HG03442 (cell line): ENCODE data around the gene KCTD2.

ENCODE experiments used
- ATAC-seq: cut with Tn5 transposase; IDR thresholded peaks from one replicate; pipeline ENCODE4 v1.9.1; 2021; ENCODE audit warnings: mild to moderate bottlenecking, moderate library complexity; ENCODE audit not compliant: unreplicated experiment

Gene KCTD2

DNA sequence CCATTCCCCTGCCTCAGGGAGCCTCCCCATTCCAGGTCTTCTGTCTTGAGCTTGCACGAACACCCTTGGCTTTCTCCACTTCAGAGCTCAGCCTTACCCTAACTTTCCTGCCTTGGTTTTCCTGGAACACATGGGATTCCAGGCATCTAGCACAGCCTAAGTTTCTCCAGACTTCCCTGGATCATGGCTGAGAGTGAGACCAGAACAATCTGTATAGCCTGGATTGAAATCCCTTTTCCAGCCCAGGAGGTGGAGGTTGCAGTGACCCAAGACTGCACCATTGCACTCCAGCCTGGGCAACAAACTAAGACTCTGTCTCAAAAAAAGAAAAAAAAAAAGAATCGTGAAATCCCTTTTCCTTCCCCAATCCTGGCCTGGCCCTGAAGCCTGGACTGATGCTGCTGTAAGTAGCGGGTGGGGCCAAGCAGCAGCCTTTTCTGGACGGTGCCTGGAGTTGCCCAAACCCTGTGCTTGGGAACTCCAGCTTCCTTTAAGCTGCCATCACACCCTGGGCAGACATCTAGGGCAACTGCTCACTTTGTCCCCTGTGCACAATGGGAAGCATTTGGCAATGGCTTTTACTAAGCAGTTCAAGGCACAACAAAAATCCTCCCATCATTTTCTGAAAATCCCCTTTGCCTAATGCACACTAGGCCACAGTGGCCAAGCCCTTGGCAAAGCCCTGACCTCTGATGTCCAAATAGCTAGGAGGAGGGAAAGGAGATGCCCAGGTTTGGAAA is 28.7 kb downstream of the KCTD2 start:
- no peak for ATAC-seq

DNA sequence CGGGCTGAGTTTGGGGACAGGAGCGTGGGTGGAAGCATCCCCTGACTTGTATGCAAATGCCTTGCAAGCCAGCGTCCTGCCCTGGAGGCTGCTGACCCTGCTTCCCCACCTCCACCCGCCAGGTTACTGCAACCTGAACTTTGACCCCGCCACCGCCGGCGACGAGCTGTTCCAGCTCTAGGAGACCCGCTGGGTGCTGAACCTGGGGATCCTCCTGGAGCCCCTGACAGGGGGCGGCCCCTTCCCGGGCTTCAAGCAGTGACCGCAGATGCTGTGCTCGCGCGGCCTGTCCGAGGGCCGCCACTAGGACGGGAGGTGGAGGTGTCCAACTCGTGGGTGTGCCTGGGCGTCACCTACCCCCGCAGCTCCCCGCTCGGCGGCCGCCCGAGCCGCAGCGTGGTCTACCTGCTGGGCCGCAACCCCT is 30.1 kb downstream of the KCTD2 start:
- ATAC-seq = no peak

GRCh38 chr17:75077496-75078283 is 30.7 kb downstream of the KCTD2 start:
- no peak for ATAC-seq

DNA sequence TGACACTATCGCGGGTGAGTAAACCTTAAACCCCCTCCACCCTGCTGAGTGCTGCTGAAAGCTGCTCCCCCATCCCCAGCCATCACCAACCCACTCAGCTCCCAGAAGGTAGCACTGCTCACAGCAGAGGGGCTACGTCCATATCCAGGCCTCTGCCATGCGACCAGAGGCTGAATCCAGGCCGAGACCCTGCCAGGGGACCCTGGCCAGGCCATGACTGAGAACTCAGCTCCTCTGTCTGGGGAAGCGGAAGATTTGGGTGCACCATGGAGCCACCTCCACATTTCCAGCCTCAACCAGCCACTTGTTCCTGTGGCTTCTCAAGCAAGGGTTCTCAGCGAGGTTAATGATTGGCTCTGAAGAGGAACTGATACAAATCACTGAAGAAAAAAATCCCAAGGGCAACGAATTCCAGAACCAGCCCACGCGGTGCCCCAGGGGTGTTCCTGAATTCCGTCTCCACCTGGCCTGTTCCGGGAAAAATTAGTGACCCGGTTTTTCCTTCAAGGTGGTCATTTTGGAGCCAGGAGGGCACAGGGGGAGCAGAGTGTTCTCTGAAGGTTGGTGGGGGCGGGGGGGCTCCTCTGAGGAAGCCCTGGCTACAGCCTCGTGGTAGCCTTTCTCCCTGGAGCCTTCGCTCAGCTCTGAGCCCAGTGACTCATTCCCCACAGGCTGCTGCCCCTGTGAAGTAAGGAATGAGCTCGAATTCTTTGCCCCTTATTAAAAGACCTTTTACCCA is 31.4 kb downstream of the KCTD2 start:
- no peak for ATAC-seq

GRCh38 chr17:75079023-75079373 is 32.0 kb downstream of the KCTD2 start:
- no peak for ATAC-seq

- ATAC-seq = no peak
Measured at GRCh38 chr17:75081611-75082540, 34.9 kb downstream of the KCTD2 start.

- no peak for ATAC-seq
Measured at GRCh38 chr17:75082683-75083082, 35.7 kb downstream of the KCTD2 start.

- ATAC-seq = no peak
Measured at GRCh38 chr17:75084039-75084660, 37.1 kb downstream of the KCTD2 start.

- ATAC-seq = no peak
Measured at GRCh38 chr17:75086496-75087181, 39.6 kb downstream of the KCTD2 start.

GRCh38 chr17:75087182-75087557 is 40.1 kb downstream of the KCTD2 start:
- ATAC-seq = no peak

GRCh38 chr17:75087558-75088453 is 40.8 kb downstream of the KCTD2 start, which contains the start of gene SLC16A5:
TSS of gene SLC16A5 (plus strand) at chr17:75087954. CDS start at chr17:75093637, 5,683 bp downstream.
- ATAC-seq = no peak

GRCh38 chr17:75088465-75089417 is 41.7 kb downstream of the KCTD2 start:
- ATAC-seq = no peak

GRCh38 chr17:75090871-75091854 is 44.1 kb downstream of the KCTD2 start:
- no peak for ATAC-seq

DNA sequence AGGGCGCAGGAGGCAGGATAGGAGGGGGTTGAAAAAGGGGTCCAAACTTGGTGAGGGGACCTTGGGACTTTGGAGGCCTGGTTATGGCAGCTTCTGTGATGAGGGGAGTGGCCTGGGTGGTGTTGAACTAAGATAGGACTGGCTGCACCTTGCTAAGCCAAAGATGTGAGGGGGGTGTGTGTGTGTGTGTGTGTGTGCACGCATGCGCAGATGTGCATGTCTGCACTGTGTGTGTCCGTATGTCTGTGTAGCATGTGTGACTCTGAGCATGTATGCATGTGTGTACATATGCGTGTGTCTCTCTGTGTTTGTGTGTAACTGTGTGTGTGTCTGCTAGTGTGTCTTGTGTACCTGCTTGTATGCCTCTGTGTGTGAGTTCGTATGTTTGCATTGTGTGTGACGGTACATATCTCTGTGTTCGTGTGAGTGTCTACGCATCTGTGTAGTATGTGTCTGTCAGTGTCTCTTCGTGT is 44.9 kb downstream of the KCTD2 start:
- ATAC-seq = no peak

- no peak for ATAC-seq
Measured at GRCh38 chr17:75093548-75094158, 46.6 kb downstream of the KCTD2 start.
